NCI-H524 treated with DMSO at 0.1 percent for 48 hours (cell line): ENCODE measurements around the gene SRGAP2B.
"Not testable (repeated sequence)": the region's sequence is repeated elsewhere in the genome, so short reads cannot be mapped to it uniquely, and the experiment has no call there.

Experiments used
- DNase-seq: peaks from one replicate; lab custom pipeline; 2025; lab: John Stamatoyannopoulos, UW

The SRGAP2B gene

DNA sequence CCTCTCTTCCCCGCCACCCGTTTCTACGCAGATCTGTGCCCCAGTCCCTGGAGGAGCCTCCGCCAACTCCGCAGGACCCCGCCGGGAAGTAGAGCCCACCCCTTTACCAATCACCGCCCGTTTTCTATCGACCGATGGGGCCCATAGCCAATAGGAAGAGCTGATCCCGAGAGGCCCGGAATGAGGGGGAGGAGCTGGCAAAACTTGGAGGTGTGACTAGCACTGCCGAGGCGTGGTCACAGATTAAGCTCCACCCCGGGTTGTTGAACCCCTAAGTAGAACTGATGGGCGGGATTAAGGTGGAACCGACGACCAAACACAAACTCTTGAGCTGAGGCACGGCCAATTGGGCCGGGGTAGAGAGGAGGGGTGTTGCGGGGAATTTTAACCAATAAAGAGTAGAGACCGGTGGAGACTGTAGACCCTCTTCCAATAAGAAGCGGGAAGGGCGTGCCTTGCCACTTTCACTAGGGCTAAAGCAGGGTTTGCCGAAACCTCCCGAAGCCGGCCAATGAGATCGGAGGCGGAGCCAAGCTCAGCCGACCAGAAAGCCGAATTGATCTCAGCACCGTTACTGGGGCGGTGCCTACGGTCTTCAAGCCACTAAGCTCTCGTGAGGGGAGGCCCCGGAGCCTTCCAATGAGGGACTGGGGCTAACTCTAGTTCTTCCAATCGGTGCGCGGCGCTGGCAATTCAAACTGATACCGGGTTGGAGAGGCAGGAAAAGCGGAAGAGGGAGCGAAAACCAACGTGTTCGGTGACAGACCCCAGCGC, at the start of gene SRGAP2B, which contains the start of gene FAM72D:
SRGAP2B (minus strand) TSS at position 45 of the 774 bp plus-strand sequence. CDS start 2,427 bp downstream, outside the sequence.
FAM72D (plus strand) TSS at position 691 of the 774 bp plus-strand sequence. CDS start 874 bp downstream, outside the sequence.
- not testable (repeated sequence) for DNase-seq

DNA sequence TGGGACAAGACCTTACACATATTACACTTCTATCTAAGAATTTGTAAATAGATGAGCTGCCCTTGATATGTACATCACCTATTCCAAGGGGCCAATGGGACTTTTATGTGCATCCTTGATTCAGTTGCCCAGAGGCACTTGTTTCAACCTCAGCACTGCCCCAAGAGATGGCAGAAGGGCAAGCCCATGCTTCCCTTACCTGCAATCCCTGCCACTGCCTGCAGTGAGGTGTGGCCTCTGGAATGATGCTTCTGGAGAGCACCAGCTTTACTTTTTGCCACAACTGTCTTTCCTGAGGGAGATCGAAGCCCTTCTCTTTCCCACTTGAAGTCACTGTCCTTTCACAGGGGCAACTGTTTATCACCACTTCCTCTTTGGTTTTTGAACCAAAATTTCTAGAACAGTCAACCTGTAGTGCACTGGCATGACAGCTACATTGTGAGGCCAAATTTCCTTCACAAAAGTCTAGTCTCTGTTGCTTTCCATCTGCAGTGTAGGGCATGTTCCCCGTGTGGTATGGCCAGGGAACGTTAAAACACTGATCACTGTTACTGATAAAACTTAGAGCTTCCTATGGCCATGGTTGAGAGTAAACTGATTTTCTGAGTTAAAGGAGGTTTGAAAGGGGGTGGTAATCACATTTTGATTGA, 49.3 kb upstream of the SRGAP2B start:
- DNase-seq, result not testable (repeated sequence)

DNA sequence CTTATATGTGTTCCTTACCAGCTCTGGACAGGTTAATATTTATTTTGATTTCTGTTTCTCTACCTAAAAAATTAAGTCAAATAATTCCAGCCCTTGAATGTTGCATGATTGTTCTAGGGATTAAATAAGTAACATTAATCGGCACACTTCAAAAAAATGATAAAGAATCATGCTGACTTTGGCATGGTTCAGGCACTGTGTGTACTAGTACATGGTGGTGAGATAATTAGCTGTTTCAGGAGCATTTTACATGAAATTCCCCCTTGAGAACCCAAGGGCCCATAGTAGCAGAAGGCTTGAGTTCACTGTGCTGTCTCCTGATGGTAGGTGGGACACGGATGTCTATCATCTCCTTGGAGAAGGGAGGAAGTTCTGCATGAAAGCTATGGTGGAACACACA, 45.4 kb upstream of the SRGAP2B start:
- not testable (repeated sequence) for DNase-seq

DNA sequence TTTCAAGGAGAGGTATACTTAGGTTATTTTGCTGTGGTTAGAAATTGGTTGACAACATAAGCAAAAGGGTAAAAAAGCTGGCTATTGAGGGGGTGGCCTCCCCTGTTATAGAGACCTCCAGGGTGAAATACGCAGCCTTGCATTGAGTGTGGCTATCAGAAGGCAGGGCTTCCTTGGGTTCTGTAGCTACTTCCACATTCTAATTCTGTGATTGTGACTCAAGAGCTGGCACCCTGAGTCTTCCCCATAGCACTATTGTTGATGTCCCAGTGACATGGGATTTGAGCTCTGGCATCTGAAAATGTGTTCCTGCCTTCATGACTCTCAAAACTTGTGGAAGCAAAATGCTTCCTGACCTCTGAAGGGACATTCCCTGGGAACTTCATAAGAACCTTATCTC, 39.3 kb upstream of the SRGAP2B start:
- DNase-seq, result not testable (repeated sequence)

DNA sequence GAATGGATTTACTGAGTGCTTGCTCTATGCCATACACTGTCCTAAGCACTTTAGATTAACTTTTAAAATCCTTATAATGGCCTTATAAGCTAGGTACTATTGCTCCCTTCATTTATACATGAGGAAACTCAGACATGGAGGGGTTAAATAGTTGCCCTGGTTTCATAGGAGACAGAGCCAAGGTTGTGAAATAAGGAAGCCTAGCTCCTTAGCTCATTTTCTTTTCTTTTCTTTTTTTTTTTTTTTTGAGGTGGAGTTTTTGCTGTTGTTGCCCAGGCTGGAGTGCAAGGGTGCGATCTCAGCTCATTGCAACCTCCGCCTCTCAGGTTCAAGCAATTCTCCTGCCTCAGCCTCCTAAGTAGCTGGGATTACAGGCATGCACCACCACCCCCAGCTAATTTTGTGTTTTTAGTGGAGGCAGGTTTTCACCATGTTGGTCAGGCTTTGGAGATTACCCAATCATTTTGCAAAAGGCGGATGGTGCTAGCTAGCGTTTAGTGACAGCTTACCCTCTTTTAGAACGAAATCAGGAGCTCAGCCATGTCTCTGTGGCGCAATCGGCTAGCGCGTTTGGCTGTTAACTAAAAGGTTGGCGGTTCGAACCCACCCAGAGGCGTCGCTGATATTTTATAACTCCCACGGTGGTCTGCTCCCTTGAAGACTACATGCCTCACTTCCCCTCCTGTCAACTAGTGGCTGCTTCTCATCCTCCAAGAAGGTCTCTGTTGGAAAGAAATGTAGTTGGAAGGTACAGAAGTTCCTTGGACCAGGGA, 33.8 kb upstream of the SRGAP2B start:
- not testable (repeated sequence) for DNase-seq

DNA sequence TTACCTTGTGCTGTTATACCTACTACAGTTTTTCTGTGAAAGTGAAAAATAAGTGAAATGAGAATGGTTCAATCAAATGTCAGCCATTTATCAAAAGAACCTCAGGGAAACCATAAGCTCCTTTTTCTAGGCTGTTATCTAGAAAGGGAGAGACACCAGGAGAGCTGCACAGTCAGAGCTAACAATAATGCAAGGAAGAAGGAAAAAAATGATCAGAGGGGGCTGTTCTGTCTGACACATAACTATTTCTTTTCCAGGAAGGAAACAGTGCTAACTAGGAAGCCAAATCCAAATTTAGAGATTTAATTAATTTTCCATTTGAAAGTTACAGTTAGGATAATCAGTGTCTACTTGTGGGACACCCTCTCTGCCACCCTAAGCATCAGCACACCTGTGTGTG, 32.0 kb upstream of the SRGAP2B start:
- not testable (repeated sequence) for DNase-seq

DNA sequence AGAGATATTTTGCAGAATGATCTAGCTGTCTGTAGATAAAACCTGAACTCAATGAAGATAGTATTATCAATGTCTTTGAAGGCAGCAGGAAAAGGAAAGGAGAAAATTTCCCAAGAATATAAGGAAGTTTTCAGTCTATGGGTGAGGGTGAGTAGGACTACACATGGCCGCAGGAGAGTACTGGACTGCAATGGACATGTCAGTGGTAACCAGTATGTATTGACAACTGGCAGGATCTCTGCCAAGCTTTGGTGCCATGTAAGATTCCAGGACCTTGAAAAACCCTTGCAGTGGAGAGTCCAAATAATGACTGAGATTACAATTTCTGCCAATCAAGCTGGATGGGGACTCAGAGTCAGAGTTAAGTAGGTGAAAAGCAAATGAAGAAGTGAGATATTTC, 30.0 kb upstream of the SRGAP2B start:
- DNase-seq, result not testable (repeated sequence)

DNA sequence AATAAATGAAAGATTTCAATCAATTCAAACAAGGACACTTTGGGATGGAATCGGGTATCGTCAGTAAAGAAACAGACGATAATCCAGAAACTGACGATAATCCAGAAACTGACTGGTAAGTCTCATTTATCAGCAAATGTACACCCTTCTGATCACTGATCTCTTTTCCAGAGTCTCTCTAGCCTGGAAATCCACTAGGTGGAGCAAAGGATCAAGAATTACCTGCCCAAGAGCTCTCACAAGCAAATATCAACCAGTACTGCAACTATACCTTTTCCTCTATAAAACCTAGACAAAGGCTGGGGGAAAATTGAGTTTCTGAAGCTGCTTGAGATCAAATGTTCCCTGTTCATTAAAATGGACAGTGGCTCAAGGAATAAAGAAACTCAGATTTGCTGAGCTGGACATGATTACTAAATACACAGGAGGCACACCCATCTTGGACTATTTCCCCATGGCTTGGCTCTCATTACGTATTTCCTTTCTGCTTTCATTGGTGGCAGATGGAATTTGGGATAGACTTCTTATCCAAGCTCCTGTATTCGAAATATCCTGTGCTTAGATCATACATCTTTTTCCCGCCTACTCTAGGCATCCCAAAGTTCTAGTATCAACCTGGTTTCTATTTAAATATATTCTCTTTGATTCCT, 29.0 kb upstream of the SRGAP2B start:
- not testable (repeated sequence) for DNase-seq

DNA sequence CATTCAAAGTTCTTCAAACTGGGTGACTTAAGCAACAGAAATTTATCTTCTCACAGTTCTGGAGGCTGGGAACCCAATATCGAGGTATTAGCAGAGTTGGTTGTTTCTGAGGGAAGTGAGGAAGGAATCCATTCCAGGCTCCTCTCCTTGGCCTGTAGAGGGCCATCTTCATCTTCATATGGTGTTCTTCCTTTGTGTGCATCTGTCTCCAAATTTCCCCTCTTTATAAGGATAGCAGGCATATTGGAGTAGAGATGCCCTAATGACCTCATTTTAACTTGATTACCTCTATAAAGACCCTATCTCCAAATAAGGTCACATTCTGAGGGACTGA, 27.9 kb upstream of the SRGAP2B start:
- DNase-seq, result not testable (repeated sequence)

DNA sequence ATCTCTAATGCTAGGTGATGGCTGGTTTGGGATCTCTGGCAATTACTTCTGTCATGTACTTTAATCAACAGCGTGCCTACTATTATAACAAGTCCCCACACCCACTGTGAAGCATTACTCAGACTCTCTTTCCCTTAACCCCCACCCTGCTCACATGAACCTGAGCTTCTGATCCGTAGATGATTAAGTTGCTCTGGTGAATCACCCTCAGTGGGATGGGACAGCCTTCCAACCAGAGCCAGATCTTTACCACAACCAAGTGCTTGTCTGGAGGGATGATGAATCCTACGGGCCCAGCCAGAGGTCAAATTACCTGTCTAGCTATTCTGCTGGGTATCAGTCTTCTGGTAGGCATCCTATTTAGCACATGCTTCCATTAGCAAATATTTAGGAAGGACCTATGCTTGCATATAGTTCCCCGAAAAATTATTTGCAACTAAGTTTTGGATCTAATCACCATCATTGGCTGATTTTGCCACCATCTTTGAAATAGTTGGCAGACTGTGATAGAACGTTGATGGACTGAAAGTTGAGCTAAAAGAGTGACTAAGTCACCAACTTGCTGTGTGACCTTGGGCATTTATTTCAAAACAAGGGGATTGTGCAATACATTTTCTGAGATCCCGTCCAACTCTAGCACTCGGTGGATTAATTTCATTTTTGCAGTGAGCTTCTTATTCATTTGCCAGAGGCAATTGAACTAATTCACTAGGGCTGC, 27.4 kb upstream of the SRGAP2B start:
- not testable (repeated sequence) for DNase-seq

DNA sequence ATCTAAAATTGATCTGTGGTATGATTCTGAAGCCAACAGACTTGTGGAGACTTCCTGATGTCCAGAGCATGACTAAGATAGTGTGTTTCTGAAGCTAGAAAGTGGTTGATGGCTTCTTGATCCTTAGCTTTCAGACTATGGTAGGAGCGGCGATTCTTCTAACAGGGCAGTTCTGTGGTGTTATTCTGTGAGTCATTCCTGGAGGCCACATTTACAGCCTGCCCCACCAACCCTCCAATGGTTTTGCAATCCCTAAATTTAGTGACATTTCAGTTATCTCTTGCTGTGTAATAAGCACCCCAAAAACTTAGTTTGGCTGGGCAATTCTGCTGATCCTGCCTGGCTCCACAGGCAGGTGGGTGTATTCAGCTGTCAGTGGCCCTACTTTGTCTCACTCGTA, 24.7 kb upstream of the SRGAP2B start:
- DNase-seq, result not testable (repeated sequence)

DNA sequence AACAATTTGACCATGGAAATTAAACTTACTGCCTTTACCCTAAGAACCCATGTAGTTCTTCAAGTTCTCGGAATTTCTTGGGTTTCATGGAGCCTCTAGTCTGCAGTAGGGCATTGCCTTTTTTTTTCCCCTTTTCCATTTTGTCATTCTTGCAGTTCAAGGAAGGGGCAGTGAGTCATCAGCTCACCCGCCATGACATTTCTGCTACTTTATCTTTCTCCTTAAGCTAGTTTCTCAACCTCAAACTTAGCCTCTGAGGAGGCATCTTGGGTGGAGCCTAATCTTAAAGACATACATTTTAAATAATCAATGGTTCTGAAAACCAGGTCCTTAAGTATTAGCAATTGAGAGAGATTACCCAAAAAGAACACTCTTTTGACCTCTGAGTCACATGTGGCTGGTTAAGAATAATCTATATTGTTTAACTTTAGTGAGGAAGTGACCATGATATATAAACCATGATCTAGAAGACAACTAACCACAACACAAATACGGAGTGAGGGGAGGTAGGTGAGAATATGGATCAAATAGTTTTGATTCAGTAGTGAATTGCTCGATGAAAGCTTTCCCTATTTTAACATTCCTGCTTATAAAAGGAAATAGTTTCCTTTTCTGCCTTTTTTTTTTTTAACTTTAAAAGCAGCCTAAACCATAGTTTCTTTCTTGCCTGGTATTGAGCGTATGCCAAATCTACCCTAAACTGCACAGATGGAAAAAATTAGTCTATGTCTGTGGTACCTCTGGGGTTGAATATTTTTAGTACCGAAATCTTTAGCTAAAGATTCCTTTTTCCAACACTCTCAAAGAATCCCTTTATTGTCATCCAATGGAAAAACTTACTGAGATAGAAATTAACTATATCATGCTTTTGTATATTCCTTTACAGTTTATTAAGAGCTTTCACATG, 20.7 kb upstream of the SRGAP2B start:
- not testable (repeated sequence) for DNase-seq

DNA sequence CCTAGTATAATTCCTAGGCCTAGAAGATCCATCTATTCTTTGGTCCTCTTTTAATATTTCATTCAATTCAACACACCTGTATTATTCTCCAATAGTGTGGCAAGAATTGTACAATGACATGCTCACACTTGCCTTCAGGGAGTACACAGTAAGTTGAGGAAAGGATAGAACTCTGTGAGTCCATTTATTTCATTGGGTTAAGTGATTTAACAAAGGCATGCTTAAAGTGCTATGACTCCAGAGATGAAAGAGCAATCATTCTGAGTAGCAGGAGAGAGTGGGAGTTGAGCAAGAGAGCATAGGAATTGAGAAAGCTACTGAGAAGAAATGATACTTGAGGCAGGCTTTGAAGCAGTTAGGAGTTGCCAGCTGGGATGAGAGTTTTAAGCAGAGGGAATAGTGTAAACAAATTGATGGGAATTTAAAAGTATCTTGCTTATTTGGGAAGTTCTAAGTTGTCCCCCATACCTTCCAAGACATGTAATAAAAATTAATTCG, 19.5 kb upstream of the SRGAP2B start:
- DNase-seq, result not testable (repeated sequence)

DNA sequence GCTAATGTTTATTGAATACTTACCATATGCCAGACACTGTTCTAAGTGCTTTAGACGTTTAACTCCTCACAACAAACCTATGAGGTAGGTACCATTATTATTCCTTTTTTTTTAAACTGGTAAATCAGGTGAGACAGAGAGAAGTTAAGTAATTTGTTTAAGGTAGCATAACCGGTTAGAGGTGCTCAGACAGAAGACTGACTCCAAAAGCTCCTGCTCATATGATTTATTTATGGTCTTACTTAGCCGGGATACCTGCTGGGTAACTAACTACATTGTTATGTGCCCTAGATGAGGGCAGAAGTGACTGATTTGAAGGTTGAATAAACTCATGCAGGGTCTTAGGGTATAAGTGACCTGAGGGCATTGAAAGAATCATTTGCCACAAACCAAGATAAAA, 17.6 kb upstream of the SRGAP2B start:
- DNase-seq, result not testable (repeated sequence)

DNA sequence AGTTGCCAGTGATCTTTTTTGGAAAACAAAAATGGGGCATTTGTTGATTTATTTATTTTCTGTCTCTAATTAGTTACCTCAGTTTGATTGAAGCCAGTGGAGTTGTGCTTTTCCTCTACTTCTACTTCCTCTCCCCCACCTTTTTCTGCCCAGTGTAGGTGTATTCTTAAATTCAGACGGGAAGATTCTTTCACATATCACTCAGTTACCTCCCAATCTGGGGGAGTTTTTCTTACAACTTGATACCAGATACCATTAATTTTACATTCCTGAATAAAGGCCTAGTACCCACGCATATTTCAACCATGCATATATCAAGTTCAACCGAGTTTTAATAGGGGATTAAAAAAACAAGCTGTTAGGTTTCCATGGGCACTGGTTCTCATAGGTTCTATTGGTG, 16.5 kb upstream of the SRGAP2B start:
- not testable (repeated sequence) for DNase-seq

DNA sequence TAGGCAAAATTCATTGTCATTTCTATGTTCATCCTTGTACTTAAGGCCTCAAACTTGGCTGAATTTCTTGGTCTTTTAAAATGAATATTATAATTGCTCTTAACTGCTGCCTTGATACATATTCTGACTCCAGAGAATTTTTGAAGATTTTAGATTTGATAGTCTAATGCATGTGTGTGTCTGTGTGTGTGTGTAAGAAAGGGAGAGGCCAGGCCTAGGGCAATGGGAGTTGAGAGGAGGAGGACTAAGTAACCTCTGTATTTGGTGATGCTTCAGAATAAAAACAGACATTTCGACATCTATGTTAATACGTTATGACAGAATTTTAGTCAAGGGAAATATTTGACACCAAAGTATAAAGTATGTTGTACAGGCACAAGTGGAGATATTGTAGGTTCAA, 8.2 kb upstream of the SRGAP2B start:
- DNase-seq, result not testable (repeated sequence)

DNA sequence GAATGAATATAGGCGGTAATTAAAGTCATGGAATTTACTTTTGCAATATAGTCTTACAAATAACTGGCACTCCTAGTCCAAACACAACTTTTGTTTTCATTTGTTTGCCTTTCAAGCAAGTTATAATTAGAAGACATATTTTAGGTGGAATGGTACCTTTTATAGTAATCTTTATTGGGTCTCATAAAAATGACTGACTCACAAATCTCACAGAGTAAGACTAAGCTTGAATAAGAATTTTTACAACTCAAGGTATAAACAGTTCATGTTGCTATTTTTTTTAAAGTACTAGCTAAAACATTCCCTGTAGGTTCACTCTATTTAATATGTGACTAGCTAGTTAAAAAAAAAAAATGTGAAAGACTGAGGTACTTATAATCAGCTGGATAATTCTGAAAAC, 6.6 kb upstream of the SRGAP2B start:
- DNase-seq, result not testable (repeated sequence)

DNA sequence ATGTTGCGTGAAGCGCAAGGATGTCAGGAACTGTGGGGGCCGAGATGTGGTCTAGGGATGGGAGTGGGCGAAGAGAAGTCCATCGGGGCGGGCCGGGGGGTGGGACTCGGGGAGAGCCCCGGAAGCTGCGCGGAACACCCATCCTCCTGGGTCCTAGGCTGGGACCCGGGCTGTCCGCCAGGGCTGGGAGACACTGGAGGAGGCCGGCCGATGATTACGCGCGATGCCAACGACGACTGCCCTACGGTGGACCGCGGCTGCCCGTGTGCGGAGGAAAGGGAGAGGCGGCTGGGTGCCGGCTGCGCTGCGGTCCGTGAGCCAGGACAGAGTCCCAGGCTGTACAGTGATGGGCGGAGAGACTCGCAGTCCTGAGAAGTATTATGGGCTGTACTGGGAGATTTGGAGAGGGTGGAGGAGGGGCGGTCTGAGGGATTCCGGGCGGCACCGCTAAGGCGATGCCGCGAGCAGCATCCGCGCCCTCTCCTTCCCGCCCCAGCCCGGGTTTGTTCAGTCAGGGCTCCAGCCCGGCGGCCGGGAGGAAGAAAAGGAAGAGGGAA, 395 bp downstream of the SRGAP2B start:
- DNase-seq, result not testable (repeated sequence)

DNA sequence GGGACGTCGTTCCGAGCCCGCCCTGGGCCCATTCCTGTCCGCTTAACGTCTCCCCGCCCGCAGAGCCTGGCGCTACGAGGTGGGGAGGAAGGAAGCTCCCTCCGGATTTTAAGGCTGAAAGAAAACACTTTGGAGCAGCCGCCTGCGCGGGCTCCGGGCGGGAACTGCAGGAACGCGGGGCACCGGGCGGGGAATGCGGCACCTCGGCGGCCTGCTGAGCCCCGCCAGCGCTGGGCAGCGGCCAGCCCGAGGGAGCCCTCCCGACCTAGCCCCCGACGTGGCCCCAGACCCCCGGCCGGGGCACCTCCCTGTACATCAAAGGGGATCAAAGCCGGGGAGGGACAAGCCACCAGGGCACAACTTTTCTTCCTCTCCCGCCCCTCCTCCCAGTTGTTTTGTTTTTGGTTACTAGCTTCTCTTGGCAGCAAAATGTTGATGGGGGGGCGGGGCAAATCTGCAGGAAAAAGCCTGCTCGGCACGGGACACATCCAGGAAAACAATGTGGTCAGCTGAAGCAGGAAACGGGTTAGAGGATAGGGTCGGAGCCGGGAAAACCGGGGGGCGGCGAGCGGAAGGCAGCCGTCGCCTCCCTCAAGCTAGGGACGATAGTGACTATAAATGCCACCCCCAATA, 1.5 kb downstream of the SRGAP2B start:
- not testable (repeated sequence) for DNase-seq
